Endothelial cell of umbilical vein (primary cell): Measurements from ENCODE around the gene AMMECR1. TPM values are rescaled to one million over a fixed set of nuclear protein-coding genes. Genes with fewer than 3 reads are reported as not detected.
A peak's percentile ranks its signal among the peaks of the same experiment; 100 is the strongest.

Experiments used
- BruUV-seq: library from RNA; stranded (reverse); fragments of 400-500 nt; replicated peaks from 2 replicates; lab custom pipeline; 2021; lab: Mats Ljungman, UMichigan
- CTCF ChIA-PET: fragments of 300-600, 350-600 bp; sonication (Branson Sonifier 250); formaldehyde crosslinking; loops from one replicate; lab custom pipeline; 2021; ENCODE audit warnings: antibody characterized with exemption, inconsistent platforms; lab: Charles Lee
- POLR2A ChIA-PET: fragments of 300-600, 350-600 bp; sonication (Branson Sonifier 250); formaldehyde crosslinking; loops from one replicate; lab custom pipeline; 2021; ENCODE audit warnings: antibody characterized with exemption, inconsistent platforms; lab: Charles Lee
- DNase-seq: peaks from one replicate; pipeline ENCODE4 v3.0.0-alpha.2; 2011; ENCODE audit warnings: low read depth, low spot score
- FAIRE-seq: peaks from 2 replicates; lab custom pipeline; 2011; peaks lifted over from hg19 to GRCh38; lab: Jason Lieb, UNC
- H2AFZ ChIP-seq: 2 replicates; pipeline ENCODE4 v1.6.0; 2012; ENCODE audit warnings: low read depth, low read length, control low read depth, inconsistent platforms
- H3K27ac ChIP-seq: 2 replicates; pipeline ENCODE4 v1.5.1; 2011; ENCODE audit warnings: low read depth, mild to moderate bottlenecking, control low read depth, low read length, moderate library complexity; ENCODE audit not compliant: insufficient read depth
- H3K27me3 ChIP-seq, 2 experiments: 2 replicates each; pipeline versions ENCODE4 v1.6.0 to v1.6.1; 2011; ENCODE audit warnings: low read length in 2 of 2, mixed read lengths in 1 of 2; ENCODE audit not compliant: control insufficient read depth in 2 of 2, insufficient read depth in 2 of 2
- H3K36me3 ChIP-seq, 2 experiments: 2 replicates in 1 of 2; 3 replicates in 1 of 2; pipeline ENCODE4 v1.5.1; 2011; ENCODE audit warnings: low read length in 2 of 2, mild to moderate bottlenecking in 1 of 2, moderate library complexity in 1 of 2; ENCODE audit not compliant: control insufficient read depth in 2 of 2, insufficient read depth in 2 of 2; ENCODE audit errors: extremely low read depth in 1 of 2
- H3K4me1 ChIP-seq: 3 replicates; pipeline ENCODE4 v1.5.1; 2011; ENCODE audit warnings: mild to moderate bottlenecking, low read length; ENCODE audit not compliant: control insufficient read depth, insufficient read depth; ENCODE audit errors: extremely low read depth
- H3K4me2 ChIP-seq: 2 replicates; pipeline ENCODE4 v1.6.1; 2011; ENCODE audit warnings: low read length, control low read depth, mixed read lengths; ENCODE audit not compliant: insufficient read depth
- H3K4me3 ChIP-seq, 3 experiments: fragments of 200-600 bp in 1 of 3; sonication (generic), shearing (Covaris generic) in 1 of 3; replicated peaks in 1 of 3; 2 replicates each; pipeline ENCODE4 v1.5.1; 2011 to 2016; ENCODE audit warnings: control low read depth in 3 of 3, low read length in 3 of 3, mild to moderate bottlenecking in 2 of 3, inconsistent platforms in 1 of 3, low read depth in 1 of 3, moderate library complexity in 1 of 3; ENCODE audit not compliant: insufficient read depth in 1 of 3
- H3K79me2 ChIP-seq: 2 replicates; pipeline ENCODE4 v1.6.0; 2012; ENCODE audit warnings: low read length, inconsistent platforms; ENCODE audit not compliant: control insufficient read depth, insufficient read depth
- H3K9ac ChIP-seq: replicated peaks from 2 replicates; pipeline ENCODE3; 2011; ENCODE audit warnings: low read length, control low read depth; ENCODE audit not compliant: insufficient read depth; ENCODE audit errors: extremely low read depth
- H3K9me1 ChIP-seq: replicated peaks from 3 replicates; pipeline ENCODE4 v1.6.0; 2011; ENCODE audit warnings: mild to moderate bottlenecking, low read length; ENCODE audit not compliant: control insufficient read depth, insufficient read depth; ENCODE audit errors: extremely low read depth
- H3K9me3 ChIP-seq: replicated peaks from 2 replicates; pipeline ENCODE4 v1.5.1; 2012; ENCODE audit warnings: low read length, inconsistent platforms; ENCODE audit not compliant: control insufficient read depth, insufficient read depth
- H4K20me1 ChIP-seq: replicated peaks from 2 replicates; pipeline ENCODE3; 2011; ENCODE audit warnings: mild to moderate bottlenecking, low read length; ENCODE audit not compliant: control insufficient read depth, insufficient read depth; ENCODE audit errors: extremely low read depth
- CTCF ChIP-seq, 2 donors: IDR thresholded peaks; 1 replicate in 1 of 2; 2 replicates in 1 of 2; pipeline ENCODE4 v1.5.1; 2011; ENCODE audit warnings: low read length in 2 of 2, mild to moderate bottlenecking in 2 of 2, moderate library complexity in 2 of 2, control low read depth in 1 of 2, inconsistent platforms in 1 of 2, low read depth in 1 of 2; ENCODE audit not compliant: insufficient read depth in 1 of 2; ENCODE audit errors: extremely low read depth in 1 of 2
- EZH2 ChIP-seq: IDR thresholded peaks from 2 replicates; pipeline ENCODE4 v1.6.1; 2012; ENCODE audit warnings: borderline replicate concordance, low read depth, mild to moderate bottlenecking, moderate library complexity, low read length, inconsistent platforms; ENCODE audit not compliant: severe bottlenecking
- FOS ChIP-seq: IDR thresholded peaks from 2 replicates; pipeline ENCODE4 v1.6.1; 2011; ENCODE audit warnings: mild to moderate bottlenecking, low read length, moderate library complexity, borderline replicate concordance; ENCODE audit not compliant: insufficient read depth
- JUN ChIP-seq: IDR thresholded peaks from 2 replicates; pipeline ENCODE4 v1.6.1; 2011; ENCODE audit warnings: borderline replicate concordance, low read depth; ENCODE audit not compliant: insufficient read length, insufficient read depth
- MAX ChIP-seq: IDR thresholded peaks from 2 replicates; pipeline ENCODE4 v1.6.1; 2011; ENCODE audit not compliant: insufficient read depth, insufficient read length
- MYC ChIP-seq: IDR thresholded peaks from one replicate; pipeline ENCODE4 v1.6.1; 2011; ENCODE audit warnings: mild to moderate bottlenecking, low read depth, low read length
- POLR2A ChIP-seq: IDR thresholded peaks from 2 replicates; pipeline ENCODE4 v1.6.1; 2012; ENCODE audit warnings: low read depth, mild to moderate bottlenecking, control low read depth, low read length
- POLR2AphosphoS5 ChIP-seq: IDR thresholded peaks from 2 replicates; pipeline ENCODE4 v1.6.1; 2012; ENCODE audit warnings: low read depth, mild to moderate bottlenecking, control low read depth, low read length, moderate library complexity; ENCODE audit not compliant: insufficient read depth
- dilution Hi-C: fragments of 300-500 bp; cut with MboI; formaldehyde crosslinking; loops from one replicate; pipeline ENCODE4 v1.15.0; 2019; ENCODE audit warnings: low sequenced_read_pairs; ENCODE audit not compliant: extremely low pct_ligation_motif_present
- intact Hi-C: fragments of 100-400 bp; cut with micrococcal nuclease; formaldehyde crosslinking; loops from one replicate; pipeline ENCODE4 v1.10.0; 2022
- polyA plus RNA-seq, 4 experiments: library from polyadenylated mRNA; depleted of rRNA in 3 of 4; stranded (reverse) in 3 of 4; unstranded in 1 of 4; fragments of >200 nt; gene quantifications; 2 replicates each; pipeline versions ENCODE4 v1.2.1 to v1.2.3, GENCODE V29; 2011 to 2012; ENCODE audit warnings: missing spikeins in 1 of 4
- total RNA-seq: library from RNA; stranded (reverse); gene quantifications from 2 replicates; pipeline ENCODE4 v1.2.3, GENCODE V29; 2021

Gene AMMECR1
- total and polyA plus RNA-seq, 2 donors (not counting 3 experiments of a cell fraction or from before 2014, with no cell fraction given): 3.6 to 6.9 TPM

- CTCF ChIA-PET: interaction anchor here (0.6 kb wide), 1 partner anchor 1674 kb away, joined by 3 read pairs; no protein-coding TSS in a partner anchor
Observed at GRCh38 chrX:110276778-110277177, 41.1 kb downstream of the AMMECR1 start.

GRCh38 chrX:110268886-110269285 lies 49.0 kb downstream of the AMMECR1 start:
- intact Hi-C loops: no loop called here
- ChIA-PET POLR2A (no interaction called here), CTCF (interaction anchor here (1.6 kb wide), 1 partner anchor 10 kb away, joined by 6 read pairs; no protein-coding TSS in a partner anchor)
- Histone ChIP-seq H3K9ac (no peak overlapping the region), H3K36me3 (no peaks in the 10 kb centered on the region), H3K9me1 (no peaks in the 10 kb centered on the region), H3K4me3 (no peak overlapping the region), H3K27me3 (no peaks in the 10 kb centered on the region), H3K9me3 (no peaks in the 10 kb centered on the region), H3K79me2 (no peaks in the 10 kb centered on the region), H3K27ac (no peak overlapping the region), H2AFZ (no peak overlapping the region), H3K4me1 (peaks cover 7% of the 10 kb centered on the region), H3K4me2 (no peak overlapping the region), H4K20me1 (no peaks in the 10 kb centered on the region)
- FAIRE-seq (peak; percentile 67), DNase-seq (peak; percentile 10)
- TF ChIP-seq MAX (no peak), POLR2AphosphoS5 (no peak), EZH2 (no peak), JUN (no peak), MYC (no peak), CTCF (IDR thresholded peaks at IDR 0.05; ENCODE audit: extremely low read depth in 1 of 2, insufficient read depth in 1 of 2, low read depth in 1 of 2, low read length in 2 of 2) (no peak), FOS (no peak), POLR2A (no peak)
- no TSS peak for BruUV-seq
- dilution Hi-C loops: no loop called here

More at GRCh38 chrX:110276778-110277177, 41.1 kb downstream of the AMMECR1 start:
- BruUV-seq: no TSS peak
- no peak for FAIRE-seq
- Histone ChIP-seq H3K9me1 (no peaks in the 10 kb centered on the region), H3K27ac (no peak overlapping the region), H3K36me3 (no peaks in the 10 kb centered on the region), H3K9me3 (no peaks in the 10 kb centered on the region), H2AFZ (no peak overlapping the region), H3K4me2 (no peak overlapping the region), H3K9ac (no peak overlapping the region), H3K79me2 (peaks cover 5% of the 10 kb centered on the region), H3K27me3 (no peaks in the 10 kb centered on the region), H3K4me3 (no peak overlapping the region), H4K20me1 (no peaks in the 10 kb centered on the region), H3K4me1 (no peaks in the 10 kb centered on the region)
- no peak for TF ChIP-seq MAX
- no peak for TF ChIP-seq MYC
- no peak for TF ChIP-seq EZH2
- no peak for TF ChIP-seq FOS
- no peak for TF ChIP-seq POLR2AphosphoS5
- dilution Hi-C loops: no loop called here
- intact Hi-C loops: no loop called here
- POLR2A ChIA-PET: no interaction called here
- no peak for DNase-seq
